Stomach (tissue), 4 donors: ENCODE results near the gene TPBGL.

Source experiments
- CTCF ChIP-seq, 7 experiments: fragments of 450-650 bp in 4 of 7; fragments of 200-600 bp in 3 of 7; sonication (generic) in 3 of 7; IDR thresholded peaks; one replicate each; pipeline ENCODE4 v1.5.1; 2016 to 2019; ENCODE audit warnings: antibody characterized with exemption in 7 of 7, control low read depth in 2 of 7, mild to moderate bottlenecking in 1 of 7
- POLR2AphosphoS5 ChIP-seq, 3 donors: sonication (generic); formaldehyde crosslinking; IDR thresholded peaks; one replicate each; pipeline ENCODE4 v1.6.1; 2016; ENCODE audit warnings: antibody characterized with exemption in 3 of 3

GRCh38 chr11:75236062-75236461 is 4.5 kb upstream of the TPBGL start:
- TF ChIP-seq CTCF (IDR thresholded peaks at IDR 0.05): no peak
- TF ChIP-seq POLR2AphosphoS5 (IDR thresholded peaks at IDR 0.05): no peak
